ENCODE results near the gene P2RY14. TPM values are rescaled to one million over a fixed set of nuclear protein-coding genes. Genes with fewer than 3 reads are reported as not detected.

Gene P2RY14
- total and polyA plus RNA-seq, 2 donors (not counting 3 experiments of a cell fraction or from before 2014, with no cell fraction given) = not detected

- Histone ChIP-seq H3K9me3 (replicated peaks; ENCODE audit: control insufficient read depth, insufficient read depth, low read length) (no peaks in the 10 kb centered on the region), H3K27ac (ENCODE audit: insufficient read depth, low read depth, low read length) (no peak overlapping the region), H4K20me1 (replicated peaks; ENCODE audit: control insufficient read depth, extremely low read depth, insufficient read depth, low read length) (no peaks in the 10 kb centered on the region), H3K4me1 (ENCODE audit: control insufficient read depth, extremely low read depth, insufficient read depth, low read length) (no peaks in the 10 kb centered on the region), H3K27me3 (ENCODE audit: control insufficient read depth in 2 of 2, insufficient read depth in 2 of 2, low read length in 2 of 2) (peaks cover 2 to 4% of the 10 kb centered on the region in 2 experiments), H3K79me2 (ENCODE audit: control insufficient read depth, insufficient read depth, low read length) (no peaks in the 10 kb centered on the region), H3K9me1 (replicated peaks; ENCODE audit: control insufficient read depth, extremely low read depth, insufficient read depth, low read length) (no peaks in the 10 kb centered on the region), H3K9ac (replicated peaks; ENCODE audit: extremely low read depth, insufficient read depth, low read length) (no peak overlapping the region), H3K4me3 (replicated peaks in 1 of 3; ENCODE audit: insufficient read depth in 1 of 3, low read depth in 1 of 3, low read length in 3 of 3) (no peak overlapping the region), H3K36me3 (ENCODE audit: control insufficient read depth in 2 of 2, extremely low read depth in 1 of 2, insufficient read depth in 2 of 2, low read length in 2 of 2) (no peaks in the 10 kb centered on the region), H3K4me2 (ENCODE audit: insufficient read depth, low read length) (no peak overlapping the region), H2AFZ (ENCODE audit: low read depth, low read length) (no peak overlapping the region)
- dilution Hi-C loops (cut with MboI; ENCODE audit: extremely low pct_ligation_motif_present, low sequenced_read_pairs) = no loop called here
- FAIRE-seq = no peak
- POLR2A ChIA-PET = no interaction called here
- intact Hi-C loops (cut with micrococcal nuclease) = no loop called here
- CTCF ChIA-PET = interaction anchor here (0.6 to 1.5 kb wide), 7 partner anchors 9 to 115 kb away, joined by 3 to 8 read pairs (median 4); no protein-coding TSS in a partner anchor
- no TSS peak for BruUV-seq (replicated peaks)
- TF ChIP-seq FOS (IDR thresholded peaks at IDR 0.05; ENCODE audit: borderline replicate concordance, insufficient read depth, low read length) = no peak
- no peak for TF ChIP-seq MYC (IDR thresholded peaks at IDR 0.05; ENCODE audit: low read depth, low read length)
- TF ChIP-seq GATA2 (IDR thresholded peaks at IDR 0.05; ENCODE audit: insufficient read depth, insufficient read length, low read depth, low read length) = no peak
- TF ChIP-seq MAX (IDR thresholded peaks at IDR 0.05; ENCODE audit: insufficient read depth, insufficient read length) = no peak
- no peak for TF ChIP-seq CTCF (IDR thresholded peaks at IDR 0.05; ENCODE audit: extremely low read depth in 1 of 2, insufficient read depth in 1 of 2, low read depth in 1 of 2, low read length in 2 of 2)
- no peak for TF ChIP-seq JUN (IDR thresholded peaks at IDR 0.05; ENCODE audit: borderline replicate concordance, insufficient read depth, insufficient read length, low read depth)
- DNase-seq (ENCODE audit: low read depth, low spot score) = no peak
Measured at GRCh38 chr3:151268267-151269235, 9.8 kb downstream of the P2RY14 start.

Measured in endothelial cell of umbilical vein (primary cell).